Vagina (tissue), 2 donors: ENCODE results near the gene PLRG1.

Experiments used
- CTCF ChIP-seq, 3 experiments: fragments of 450-650 bp in 2 of 3; fragments of 200-600 bp in 1 of 3; sonication (generic) in 1 of 3; IDR thresholded peaks; one replicate each; pipeline ENCODE4 v1.5.1; 2017 to 2019; ENCODE audit warnings: antibody characterized with exemption in 3 of 3, mild to moderate bottlenecking in 2 of 3, moderate library complexity in 2 of 3
- POLR2AphosphoS5 ChIP-seq, 2 donors: sonication (generic); formaldehyde crosslinking; IDR thresholded peaks; one replicate each; pipeline ENCODE4 v1.9.0; 2017; ENCODE audit warnings: antibody characterized with exemption in 2 of 2, mild to moderate bottlenecking in 2 of 2, low read depth in 1 of 2; ENCODE audit not compliant: insufficient read depth in 1 of 2

GRCh38 chr4:154511981-154512380 lies 38.2 kb downstream of the PLRG1 start:
- TF ChIP-seq CTCF (IDR thresholded peaks at IDR 0.05) (no peak), POLR2AphosphoS5 (IDR thresholded peaks at IDR 0.05; ENCODE audit: insufficient read depth in 1 of 2, low read depth in 1 of 2) (no peak)
